GM04503 (cell line): Measurements from ENCODE around the gene GIPC2.
"Not testable (repeated sequence)": the region's sequence is repeated elsewhere in the genome, so short reads cannot be mapped to it uniquely, and the experiment has no call there.

Experiments used
- DNase-seq: peaks from one replicate; pipeline ENCODE4 v3.0.0-alpha.2; 2012; ENCODE audit warnings: low read depth

The GIPC2 gene

GRCh38 chr1:78069784-78070183, 24.0 kb downstream of the GIPC2 start:
- no peak for DNase-seq

- no peak for DNase-seq
Measured at GRCh38 chr1:78070210-78070609, 24.4 kb downstream of the GIPC2 start.

GRCh38 chr1:78070758-78071157, 25.0 kb downstream of the GIPC2 start:
- DNase-seq = peak; percentile 54

- DNase-seq = no peak
Measured at GRCh38 chr1:78071696-78072095, 25.9 kb downstream of the GIPC2 start.

- no peak for DNase-seq
Measured at GRCh38 chr1:78072216-78072615, 26.4 kb downstream of the GIPC2 start.

- DNase-seq = no peak
Measured at GRCh38 chr1:78073441-78073840, 27.7 kb downstream of the GIPC2 start.

GRCh38 chr1:78075621-78076020, 29.9 kb downstream of the GIPC2 start:
- no peak for DNase-seq

- DNase-seq = no peak
Measured at GRCh38 chr1:78078358-78078757, 32.6 kb downstream of the GIPC2 start.

- no peak for DNase-seq
Measured at GRCh38 chr1:78079580-78079979, 33.8 kb downstream of the GIPC2 start.

- DNase-seq = no peak
Measured at GRCh38 chr1:78080767-78081166, 35.0 kb downstream of the GIPC2 start.

- no peak for DNase-seq
Measured at GRCh38 chr1:78081980-78082860, 36.5 kb downstream of the GIPC2 start.

- not testable (repeated sequence) for DNase-seq
Measured at GRCh38 chr1:78084639-78085038, 38.9 kb downstream of the GIPC2 start.

- no peak for DNase-seq
Measured at GRCh38 chr1:78086697-78087096, 40.9 kb downstream of the GIPC2 start.

- DNase-seq = no peak
Measured at GRCh38 chr1:78088015-78088414, 42.2 kb downstream of the GIPC2 start.

- DNase-seq = no peak
Measured at GRCh38 chr1:78088486-78088885, 42.7 kb downstream of the GIPC2 start.

- no peak for DNase-seq
Measured at GRCh38 chr1:78089010-78089409, 43.2 kb downstream of the GIPC2 start.

- DNase-seq = no peak
Measured at GRCh38 chr1:78090472-78091133, 44.8 kb downstream of the GIPC2 start.

GRCh38 chr1:78091215-78091813, 45.5 kb downstream of the GIPC2 start:
- DNase-seq = no peak

- DNase-seq = no peak
Measured at GRCh38 chr1:78091886-78092285, 46.1 kb downstream of the GIPC2 start.

GRCh38 chr1:78092643-78093042, 46.9 kb downstream of the GIPC2 start:
- DNase-seq = no peak

- no peak for DNase-seq
Measured at GRCh38 chr1:78093560-78093959, 47.8 kb downstream of the GIPC2 start.

- DNase-seq = no peak
Measured at GRCh38 chr1:78094639-78095038, 48.9 kb downstream of the GIPC2 start.

- peak; percentile 73 for DNase-seq
Measured at GRCh38 chr1:78095593-78095992, 49.8 kb downstream of the GIPC2 start.
